Measurements from ENCODE around the gene ABI3BP.

Gene ABI3BP

GRCh38 chr3:100761951-100762350 is 231.3 kb downstream of the ABI3BP start:
- FAIRE-seq, result no peak

GRCh38 chr3:100761211-100761942 is 231.8 kb downstream of the ABI3BP start:
- no peak for FAIRE-seq

GRCh38 chr3:100760377-100760776 is 232.8 kb downstream of the ABI3BP start:
- FAIRE-seq, result no peak

- FAIRE-seq, result no peak
Observed at GRCh38 chr3:100759950-100760349, 233.3 kb downstream of the ABI3BP start.

GRCh38 chr3:100759159-100759558 is 234.1 kb downstream of the ABI3BP start:
- no peak for FAIRE-seq

DNA sequence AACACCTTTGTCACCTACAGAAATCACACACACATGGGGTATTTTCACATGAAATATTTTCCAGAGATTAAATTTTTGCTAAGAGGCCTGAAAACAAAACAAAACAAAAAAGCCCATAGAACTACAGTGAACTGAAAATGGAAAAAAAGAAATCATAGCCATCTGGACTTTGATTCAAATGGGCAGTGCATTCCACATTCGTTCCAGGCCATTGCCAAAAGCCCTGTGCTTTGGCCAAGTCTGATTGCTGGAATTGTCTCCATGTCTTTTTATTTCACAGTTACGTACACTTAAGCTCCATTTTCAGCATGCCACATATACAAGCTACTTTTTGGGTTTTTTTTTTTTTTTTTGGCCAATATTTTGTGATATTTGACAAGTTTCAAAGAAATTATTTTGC is 236.8 kb downstream of the ABI3BP start:
- FAIRE-seq, result no peak

- no peak for FAIRE-seq
Observed at GRCh38 chr3:100754563-100755334, 238.5 kb downstream of the ABI3BP start.

- no peak for FAIRE-seq
Observed at GRCh38 chr3:100753846-100754245, 239.4 kb downstream of the ABI3BP start.

DNA sequence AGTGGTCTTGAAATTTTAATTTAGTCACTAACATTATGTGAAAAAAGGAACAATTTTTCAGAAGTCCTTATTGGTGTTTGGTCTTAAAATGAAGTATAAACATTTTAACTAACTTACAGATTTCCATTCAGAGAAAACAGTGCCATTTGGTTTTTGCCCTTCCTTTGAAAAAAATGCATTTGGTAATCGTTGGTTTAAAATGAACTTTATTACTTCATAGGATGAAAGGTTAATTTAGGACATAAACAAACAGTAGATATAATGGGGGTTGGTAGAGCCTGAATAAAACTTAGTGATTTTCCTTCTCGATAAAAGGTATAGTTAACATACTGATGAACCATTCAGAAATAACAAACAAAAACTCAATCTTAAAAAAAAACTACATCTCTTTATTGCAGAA is 244.3 kb downstream of the ABI3BP start:
- no peak for FAIRE-seq

DNA sequence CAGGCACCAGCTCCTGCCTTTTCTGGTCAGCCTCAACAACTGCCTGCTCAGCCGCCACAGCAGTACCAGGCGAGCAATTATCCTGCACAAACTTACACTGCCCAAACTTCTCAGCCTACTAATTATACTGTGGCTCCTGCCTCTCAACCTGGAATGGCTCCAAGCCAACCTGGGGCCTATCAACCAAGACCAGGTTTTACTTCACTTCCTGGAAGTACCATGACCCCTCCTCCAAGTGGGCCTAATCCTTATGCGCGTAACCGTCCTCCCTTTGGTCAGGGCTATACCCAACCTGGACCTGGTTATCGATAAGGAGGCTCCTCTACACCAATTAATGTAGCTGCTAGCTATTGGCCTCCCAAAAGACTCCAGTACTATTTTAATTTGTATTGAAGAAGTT is 245.0 kb downstream of the ABI3BP start:
- FAIRE-seq, result no peak

DNA sequence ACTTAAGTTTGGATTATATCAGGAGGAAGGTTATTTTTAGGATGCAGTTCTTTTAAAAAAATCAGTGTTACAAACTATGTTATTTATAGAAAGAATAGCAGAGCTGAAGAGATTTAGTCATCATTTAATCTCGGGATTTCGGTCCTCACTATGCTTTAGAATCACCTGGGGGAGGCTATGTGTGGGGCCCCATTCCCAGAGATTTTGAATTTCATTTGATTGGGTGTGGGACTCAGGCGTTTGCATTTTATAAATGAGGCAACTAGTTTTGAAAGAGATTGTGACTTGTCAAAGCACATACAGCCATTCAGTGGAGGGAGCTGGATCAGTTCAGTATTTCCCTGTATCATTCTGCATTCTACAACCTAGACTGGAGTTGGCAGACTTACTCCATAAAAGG is 247.1 kb downstream of the ABI3BP start:
- no peak for FAIRE-seq

DNA sequence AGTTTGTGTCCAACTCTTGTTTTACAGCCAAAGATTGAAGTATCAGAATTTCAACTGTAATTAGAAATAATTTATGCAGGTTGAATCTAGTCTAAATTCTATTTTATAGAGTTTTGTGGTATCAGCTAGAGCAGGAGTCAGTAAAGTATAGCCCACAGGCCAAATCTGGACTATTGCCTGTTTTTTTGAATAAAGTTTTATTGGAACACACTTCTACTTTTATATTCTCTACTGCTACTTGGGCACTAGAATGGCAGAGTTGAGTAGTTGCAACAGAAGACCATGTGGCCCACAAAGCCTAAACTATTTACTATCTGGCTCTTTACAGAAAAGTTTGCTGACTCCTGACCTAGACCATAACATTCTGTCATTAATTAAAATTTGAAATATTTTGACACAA is 247.6 kb downstream of the ABI3BP start:
- no peak for FAIRE-seq

DNA sequence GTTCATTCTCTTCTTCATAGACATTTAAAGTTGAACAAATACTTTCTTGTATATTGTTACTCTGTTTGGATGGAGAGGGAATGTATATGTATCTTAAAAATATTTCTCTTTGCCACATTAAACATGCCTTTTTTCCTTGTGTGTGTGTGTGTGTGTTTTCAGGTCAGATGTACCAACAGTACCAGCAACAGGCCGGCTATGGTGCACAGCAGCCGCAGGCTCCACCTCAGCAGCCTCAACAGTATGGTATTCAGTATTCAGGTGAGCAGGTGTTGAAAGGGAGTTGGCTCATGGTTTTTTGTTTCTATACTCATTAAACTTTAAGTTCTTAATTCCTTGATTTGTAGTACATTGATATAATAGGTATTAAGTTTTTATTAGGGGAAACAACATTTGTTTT is 248.6 kb downstream of the ABI3BP start:
- no peak for FAIRE-seq

DNA sequence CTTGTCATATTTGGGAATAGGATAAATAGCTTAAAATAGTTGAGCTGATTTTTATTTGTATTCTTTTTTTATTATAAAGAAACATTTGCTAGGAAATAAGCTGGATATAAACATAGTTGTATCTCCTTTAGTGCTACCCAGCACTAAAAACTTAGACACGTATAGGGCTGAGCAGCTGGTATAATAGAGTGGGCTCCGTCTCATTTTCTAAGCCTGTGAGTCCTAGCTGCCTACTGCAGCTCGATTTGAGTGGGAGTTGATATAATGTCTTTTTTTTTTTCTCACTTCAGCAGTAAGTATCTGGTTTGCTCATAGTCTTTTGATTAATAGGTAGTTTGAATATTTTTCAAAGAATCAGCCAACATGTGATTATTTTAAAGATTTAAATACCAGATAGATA is 249.7 kb downstream of the ABI3BP start:
- FAIRE-seq, result no peak

DNA sequence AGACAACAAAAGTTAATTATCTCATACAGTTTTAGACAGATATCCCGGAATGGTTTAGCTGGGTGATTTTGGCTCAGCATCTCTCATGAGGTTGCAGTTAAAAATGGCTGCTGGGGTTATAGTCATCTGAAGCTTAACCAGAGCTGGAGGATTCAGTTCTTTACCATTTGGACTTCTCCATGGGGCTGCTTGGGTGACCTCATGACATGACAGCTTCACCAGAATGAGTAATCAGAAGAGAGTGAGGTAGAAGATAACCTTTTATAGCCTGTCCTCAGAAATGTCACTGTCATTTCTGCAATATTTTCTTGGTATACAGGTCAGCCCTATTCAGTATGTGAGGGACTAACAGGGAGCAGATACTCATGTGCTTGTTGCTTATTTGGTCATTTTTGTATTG is 253.0 kb downstream of the ABI3BP start:
- no peak for FAIRE-seq

DNA sequence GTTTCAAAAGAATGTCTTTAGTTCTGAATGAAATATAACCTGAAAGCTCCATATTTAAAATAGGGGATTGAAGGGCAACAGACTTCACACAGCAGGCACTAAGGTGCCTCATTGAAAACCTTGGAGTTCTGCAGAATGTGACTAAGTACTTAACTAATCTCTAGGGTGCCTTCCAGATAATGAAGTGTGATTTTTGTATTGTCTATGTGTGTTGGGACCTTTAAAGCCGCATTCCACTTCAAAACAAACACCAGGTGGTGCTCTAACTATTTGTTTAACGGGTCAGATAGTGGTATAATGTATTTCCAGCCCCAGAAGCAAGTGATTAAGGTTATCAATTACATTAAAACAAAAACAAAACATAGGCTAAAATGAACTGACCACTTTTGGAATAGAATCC is 255.9 kb downstream of the ABI3BP start:
- FAIRE-seq, result no peak

DNA sequence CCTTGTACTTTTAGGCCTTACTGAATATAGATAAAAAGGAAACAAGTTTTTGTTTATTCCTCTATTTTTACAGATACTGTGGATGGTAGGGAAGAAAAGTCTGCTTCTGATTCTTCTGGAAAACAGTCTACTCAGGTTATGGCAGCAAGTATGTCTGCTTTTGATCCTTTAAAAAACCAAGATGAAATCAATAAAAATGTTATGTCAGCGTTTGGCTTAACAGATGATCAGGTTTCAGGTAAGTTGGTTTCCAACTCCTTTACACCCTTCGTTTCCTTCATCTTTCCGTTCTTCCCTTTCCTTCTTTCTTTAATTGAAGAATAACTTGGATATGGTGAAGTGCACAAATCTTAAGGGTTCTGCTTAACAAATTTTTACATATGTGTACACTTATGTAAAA is 260.8 kb downstream of the ABI3BP start:
- no peak for FAIRE-seq

DNA sequence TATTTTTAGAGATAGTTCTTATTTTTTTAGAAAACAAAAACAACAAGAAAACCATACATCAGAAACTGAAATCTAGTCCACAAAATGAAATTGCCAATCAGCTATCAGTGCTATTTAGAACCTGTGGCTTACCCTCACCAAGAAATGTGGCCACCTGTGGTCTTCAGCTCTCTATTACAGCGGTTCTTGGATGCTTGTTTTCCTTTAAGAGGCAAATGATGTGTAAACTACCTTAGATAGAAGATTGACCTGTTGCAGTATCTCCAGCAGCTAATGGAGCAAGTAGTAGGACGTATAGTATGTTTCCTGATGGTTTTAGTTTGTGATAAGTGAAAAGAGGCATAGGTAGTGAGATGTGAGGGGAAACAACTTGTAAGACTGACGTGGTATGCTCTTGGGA is 262.7 kb downstream of the ABI3BP start:
- FAIRE-seq, result no peak

DNA sequence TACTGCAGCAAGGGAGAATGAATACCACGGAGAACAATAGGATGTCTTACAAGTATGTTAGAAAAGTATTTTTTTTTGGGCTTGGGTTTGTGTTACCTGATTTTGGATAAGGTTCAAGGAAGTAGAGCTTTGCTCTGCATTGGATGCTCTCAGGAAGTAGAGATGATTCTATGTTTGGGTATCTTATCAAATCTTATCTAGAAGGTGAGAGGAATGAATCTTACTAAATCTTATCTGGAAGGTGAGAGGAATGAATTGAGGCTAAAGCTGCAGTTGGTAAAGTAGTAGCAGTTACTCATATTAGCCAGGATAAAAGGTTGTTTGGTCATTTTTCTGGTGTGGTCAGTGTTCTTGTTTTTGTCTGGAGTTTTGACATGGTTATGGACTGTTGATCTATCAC is 266.5 kb downstream of the ABI3BP start:
- FAIRE-seq, result no peak

DNA sequence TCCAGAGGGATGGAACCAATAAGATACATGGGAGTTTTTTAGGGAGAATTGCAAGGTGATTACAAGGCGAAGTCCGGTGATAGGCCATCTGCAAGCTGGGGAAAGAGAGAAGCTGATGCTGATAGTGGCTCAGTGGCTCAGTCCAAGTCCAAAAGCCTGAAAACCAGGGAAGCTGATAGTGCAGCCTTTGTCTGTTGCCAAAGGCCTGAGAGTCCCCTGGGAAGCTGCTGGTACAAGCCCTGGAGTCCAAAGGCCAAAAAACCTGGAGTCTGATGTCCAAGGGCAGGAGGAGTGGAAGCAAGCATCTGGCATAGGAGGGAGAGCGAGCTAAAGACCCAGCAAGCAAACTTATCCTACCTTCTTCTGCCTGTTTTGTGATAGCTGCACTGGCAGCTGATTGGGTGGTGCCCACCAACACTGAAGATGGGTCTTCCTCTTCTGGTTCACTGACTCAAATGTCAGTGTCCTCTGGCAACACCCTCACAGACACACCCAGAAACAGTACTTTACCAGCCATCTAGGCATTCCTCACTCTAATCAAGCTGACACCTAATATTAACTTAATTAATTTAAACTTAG is 267.2 kb downstream of the ABI3BP start:
- no peak for FAIRE-seq

GRCh38 chr3:100720426-100720825 is 272.8 kb downstream of the ABI3BP start:
- no peak for FAIRE-seq

GRCh38 chr3:100719136-100719535 is 274.1 kb downstream of the ABI3BP start:
- FAIRE-seq, result no peak

GRCh38 chr3:100717637-100718487 is 275.4 kb downstream of the ABI3BP start:
- no peak for FAIRE-seq

All from colon (tissue), 2 donors.